Hypothalamus (tissue), 51 donors: Measurements from ENCODE around the gene SEMA4D.
A peak's percentile ranks its signal among the peaks of the same experiment; 100 is the strongest.

Source experiments
- DNase-seq, 51 donors: peaks; one replicate each; lab custom pipeline; 2025; lab: John Stamatoyannopoulos, UW

The SEMA4D gene

DNA sequence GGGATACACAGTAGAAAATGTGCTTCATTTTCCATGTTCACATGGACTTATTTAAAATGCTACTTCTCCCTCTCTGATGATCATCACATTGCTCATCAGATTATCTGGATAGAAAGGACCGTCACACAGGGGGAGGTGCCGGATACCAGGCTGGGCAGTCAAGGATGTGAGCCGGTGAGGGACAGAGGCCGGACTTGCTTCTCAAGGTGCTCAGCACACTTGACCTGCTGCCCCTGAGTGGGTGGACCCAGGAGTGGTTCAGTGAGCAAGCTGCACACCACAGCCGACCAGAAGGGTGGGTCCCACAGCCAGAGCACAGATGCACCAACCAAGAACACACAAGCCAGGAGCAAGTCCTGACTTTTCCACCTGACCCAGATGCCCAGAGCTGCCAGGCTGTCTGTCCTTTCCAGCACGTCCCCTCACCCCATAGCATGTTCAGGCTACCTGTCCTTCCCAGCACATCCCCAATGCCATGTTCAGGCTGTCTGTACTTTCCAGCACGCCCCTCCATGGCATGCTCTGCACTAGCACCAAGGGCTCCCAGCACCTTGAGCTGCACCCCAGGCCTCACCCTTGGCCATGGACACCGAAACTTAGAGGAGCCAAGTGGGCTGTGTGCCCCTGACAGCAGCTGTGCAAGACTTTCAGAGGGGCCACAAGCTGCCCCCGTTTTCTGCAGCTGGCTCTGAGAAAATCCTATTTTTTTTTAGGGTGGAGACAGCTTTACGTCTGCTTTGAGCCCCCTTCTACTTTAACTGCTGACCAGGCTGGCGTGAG lies 101.8 kb downstream of the SEMA4D start:
- no peak for DNase-seq

DNA sequence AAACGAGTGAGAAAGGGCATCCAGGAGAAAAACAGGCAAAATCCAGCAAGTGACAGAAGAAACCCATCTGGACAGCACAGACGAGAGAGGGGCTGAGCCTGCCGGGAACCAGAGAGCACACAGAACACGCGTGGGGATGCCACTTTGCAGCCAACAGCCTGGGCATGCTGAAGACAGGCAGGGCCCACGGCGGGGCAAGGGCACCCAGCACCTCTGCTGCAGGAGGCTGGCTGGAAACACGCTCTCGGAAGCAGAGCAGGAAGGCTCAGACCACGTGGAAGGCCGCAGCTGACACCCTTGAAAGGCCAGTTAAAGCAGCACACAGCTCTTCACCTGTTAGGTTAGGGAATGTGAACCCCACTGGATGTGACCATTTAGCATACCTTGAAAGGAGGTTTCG lies 103.5 kb downstream of the SEMA4D start:
- DNase-seq, result no peak

DNA sequence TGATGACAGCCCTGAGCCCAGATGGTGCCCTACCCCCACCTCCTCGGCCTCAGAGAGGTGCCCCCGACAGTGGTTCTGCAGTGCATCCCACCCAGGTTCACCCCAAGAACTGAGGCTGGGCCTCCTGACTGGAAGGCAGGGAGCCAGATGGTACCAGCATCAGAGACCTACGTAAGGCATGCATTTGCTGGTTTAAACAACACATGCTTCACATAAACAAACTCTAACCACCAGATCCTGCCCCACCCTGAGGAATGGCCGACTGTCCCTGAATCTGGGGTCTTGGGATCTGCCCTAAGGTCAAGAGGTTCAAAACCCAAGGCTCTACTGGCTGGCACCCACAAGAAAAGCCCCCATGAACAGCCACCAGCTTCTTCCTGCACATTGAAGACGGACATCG lies 106.3 kb downstream of the SEMA4D start:
- DNase-seq, result no peak

DNA sequence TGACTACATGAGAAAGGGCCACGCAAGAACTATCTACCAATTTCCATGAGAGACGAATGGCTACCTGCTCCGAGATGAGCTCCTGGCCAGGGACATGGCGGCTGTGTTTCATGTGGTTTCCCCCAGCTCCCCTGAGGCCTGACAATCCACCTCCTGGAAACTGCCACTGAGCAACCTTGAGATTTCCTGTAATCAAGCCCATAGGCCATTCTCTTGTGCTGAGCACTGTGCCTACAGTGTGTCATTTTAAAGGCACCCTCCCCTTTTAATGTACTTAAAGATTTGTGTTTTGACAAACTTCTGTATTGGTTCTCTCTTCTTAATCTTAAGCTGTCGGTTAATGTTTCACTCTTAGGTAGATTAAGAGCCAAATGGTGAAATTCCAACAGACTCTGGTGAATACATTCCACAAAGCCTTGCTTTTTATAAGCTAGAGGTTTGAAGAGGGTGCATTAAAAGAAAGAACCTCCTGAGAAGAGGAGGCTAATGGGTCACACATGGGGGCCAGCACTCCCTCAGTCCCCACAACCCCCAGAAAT lies 107.3 kb downstream of the SEMA4D start:
- no peak for DNase-seq

DNA sequence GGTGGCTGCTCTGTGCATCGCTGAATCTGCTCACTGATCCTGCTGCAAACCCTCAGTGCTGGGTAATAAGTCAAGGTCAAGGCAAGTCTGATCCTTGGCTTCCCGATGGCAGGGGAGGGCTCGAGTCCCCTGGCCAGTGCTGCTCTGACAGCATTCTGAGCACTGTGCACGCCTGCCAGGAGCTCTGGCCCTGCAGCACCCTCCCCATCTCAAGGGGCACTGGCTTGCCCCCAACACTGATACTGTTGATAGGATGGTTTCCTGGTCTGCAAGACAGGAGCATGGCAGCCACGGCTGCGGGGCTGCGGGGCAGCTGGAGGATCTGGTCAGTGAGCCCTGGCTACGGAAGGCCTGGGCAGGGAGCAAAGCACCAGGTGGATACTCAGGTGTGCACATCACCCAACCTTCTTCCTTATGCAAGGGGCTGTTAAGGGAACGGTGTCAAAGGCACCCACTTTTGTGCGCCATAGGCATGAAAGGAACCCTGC lies 107.8 kb downstream of the SEMA4D start:
- no peak for DNase-seq

DNA sequence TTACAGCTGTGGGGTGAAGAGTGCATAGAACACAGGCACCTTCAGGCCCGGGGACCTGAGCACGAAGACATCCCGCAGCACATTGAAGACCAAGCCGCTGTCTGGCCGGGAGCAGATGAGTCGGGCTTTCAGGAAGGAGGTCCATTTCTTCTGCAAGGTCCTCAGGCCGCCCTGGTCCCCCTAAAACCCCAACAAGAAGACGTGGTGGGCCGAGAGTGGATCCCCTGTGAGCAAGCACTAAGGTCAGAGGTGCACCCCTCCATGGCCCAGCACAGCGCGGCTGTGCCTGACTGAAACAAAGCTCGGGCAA lies 109.1 kb downstream of the SEMA4D start:
- no peak for DNase-seq

DNA sequence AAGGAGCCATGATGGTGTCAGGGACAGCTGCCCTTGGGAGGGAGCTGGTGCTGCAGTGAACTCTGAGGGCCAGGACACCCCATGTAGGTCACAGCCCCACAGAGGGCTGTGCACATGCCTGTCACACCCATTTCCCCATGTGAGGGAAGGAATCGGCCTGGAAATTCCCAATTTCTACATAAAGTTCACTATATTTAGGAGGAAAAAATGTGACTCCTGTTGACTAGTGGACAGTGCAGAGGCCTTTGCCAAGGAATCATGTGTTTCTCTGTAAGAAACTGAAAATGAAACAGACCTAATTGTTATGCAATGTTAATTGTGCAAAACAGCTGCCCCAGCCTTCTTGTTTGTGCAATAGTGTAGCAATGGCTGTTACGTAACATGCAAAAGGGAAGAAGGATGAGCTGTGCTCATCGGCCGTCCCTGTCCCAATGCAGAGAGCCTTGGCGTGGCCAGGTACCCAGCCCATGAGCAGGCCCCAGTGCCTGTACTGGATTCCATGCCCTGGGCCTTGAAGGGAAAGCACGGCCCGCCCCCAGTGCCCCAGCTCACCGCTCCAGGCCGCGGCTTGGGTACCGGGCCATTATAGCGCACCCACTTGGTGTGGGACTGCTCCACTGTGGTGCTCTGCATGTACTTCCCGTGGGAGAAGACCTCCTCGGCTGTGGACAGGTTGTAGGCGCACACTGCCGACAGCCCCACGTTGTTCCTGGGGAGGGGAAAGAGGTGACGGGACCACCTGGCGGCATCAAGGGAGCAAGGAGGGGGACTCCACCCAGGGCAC lies 109.6 kb downstream of the SEMA4D start:
- DNase-seq, result peak in 8 of 51 donors; percentile 9 to 58 (median 15)

DNA sequence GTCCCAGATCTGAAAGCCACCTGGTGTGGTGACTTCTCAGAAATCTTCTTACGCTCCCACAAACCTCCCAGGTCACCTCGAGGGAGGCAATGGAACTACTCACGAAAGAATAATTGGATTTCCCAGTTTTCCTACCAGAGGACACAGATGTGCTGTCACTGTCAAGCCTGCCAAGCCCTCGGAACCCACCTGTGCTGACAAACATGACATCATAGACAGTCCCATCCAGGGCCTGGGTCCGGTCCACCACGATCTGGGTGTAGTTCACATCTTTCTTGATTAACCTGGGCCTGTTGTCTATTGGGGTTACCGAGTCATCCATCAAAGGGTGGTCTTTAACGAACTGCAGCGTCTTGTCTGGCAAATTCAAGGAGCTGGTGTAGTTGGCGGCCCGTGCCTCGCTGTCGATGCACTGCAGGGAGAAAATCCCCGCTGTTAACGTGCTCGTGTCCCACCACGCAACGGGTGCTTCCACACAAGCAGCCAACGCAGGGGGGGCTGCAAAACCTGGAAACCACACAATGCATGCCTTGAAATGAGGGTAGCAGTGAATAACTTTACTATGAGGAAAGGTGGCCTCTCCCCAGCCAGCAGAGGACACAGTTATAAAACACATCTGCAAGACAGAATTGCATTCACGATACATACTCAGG lies 110.6 kb downstream of the SEMA4D start:
- DNase-seq, result no peak

DNA sequence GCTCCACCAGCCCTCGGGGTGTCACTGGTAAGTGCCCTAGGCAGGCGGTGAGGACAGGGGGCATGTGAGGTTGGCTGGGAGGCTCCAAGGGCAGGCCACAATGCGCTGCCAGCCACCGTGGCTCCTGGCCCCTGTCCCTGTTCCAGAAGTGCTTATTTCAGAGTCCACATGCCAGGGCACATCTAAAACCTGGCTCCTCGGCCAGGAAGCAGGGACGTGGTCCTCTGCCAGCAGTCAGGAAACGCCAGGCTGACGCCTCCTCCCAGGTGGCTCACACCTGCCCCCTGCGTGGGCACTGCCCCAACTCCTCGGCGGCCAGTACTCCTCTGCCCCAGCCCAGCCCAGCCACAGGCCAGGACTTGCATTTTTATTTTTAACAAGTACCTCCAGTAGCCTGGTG lies 111.1 kb downstream of the SEMA4D start:
- DNase-seq, result peak in 2 of 51 donors; percentile 20 to 21

DNA sequence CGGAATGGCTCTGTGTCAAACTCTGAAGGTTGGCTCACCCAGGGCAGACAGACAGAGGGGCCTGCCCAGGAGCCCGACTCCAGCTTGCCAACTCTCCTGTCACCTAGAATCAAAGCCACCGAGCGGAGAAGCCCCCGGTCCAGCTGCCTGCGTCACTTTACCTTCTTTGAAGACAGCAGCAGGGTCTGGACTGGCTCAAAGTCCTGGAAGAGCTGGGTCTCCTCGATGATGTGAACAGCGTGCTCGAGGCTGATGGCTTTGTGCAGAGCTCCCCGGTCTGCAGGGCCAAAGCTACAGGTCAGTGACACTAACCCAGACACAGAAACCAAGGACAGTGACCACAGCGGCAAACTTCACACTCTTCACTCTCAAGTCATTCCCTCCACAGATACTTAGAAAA lies 111.7 kb downstream of the SEMA4D start:
- DNase-seq, result no peak

DNA sequence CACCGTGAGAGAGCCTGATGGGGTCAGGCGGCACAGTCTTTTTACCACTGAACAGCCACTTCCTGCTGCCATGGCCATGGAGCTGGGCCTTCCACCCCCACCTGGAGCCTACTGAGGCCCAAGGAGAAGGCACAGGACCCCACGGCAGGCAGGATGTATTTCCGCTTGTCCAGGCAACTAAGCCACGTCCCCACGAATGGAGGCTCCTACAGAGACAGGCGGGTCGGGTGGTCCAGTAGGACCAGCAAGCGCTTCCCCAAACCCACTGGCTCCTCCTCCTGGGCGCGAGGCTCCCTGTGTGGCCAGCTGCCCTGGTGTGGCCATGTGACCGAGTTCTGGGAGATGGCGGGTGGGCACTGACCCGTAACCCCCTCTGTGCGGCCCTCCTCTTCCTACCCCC lies 113.1 kb downstream of the SEMA4D start:
- DNase-seq, result no peak

DNA sequence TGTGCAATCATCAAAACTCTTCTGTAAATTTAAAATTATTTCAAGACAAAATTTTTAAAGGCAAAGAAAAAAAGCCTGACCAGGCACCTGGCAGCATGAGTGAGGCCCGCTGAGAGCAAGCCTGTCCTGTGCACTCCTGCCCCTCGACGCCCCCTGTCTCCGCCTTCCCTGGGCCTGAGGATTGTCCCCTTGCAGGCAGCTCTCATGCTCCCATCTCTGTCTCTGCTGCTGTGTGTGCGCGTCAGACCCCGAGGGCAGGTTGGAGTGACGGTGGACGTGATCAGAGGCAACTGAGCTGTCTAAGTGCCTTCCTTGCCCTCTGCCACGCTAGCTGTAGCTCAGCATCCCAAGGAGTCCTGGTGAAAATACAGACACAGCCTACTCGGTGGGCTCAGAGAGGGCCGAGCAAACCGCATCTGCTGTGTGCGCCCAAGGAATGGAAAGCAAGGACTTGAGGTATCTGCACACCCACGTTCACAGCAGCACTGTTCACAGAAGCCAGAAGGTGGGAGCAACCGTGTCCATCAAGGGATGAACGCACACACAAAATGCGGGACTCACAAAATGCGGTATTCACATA lies 114.1 kb downstream of the SEMA4D start:
- no peak for DNase-seq

DNA sequence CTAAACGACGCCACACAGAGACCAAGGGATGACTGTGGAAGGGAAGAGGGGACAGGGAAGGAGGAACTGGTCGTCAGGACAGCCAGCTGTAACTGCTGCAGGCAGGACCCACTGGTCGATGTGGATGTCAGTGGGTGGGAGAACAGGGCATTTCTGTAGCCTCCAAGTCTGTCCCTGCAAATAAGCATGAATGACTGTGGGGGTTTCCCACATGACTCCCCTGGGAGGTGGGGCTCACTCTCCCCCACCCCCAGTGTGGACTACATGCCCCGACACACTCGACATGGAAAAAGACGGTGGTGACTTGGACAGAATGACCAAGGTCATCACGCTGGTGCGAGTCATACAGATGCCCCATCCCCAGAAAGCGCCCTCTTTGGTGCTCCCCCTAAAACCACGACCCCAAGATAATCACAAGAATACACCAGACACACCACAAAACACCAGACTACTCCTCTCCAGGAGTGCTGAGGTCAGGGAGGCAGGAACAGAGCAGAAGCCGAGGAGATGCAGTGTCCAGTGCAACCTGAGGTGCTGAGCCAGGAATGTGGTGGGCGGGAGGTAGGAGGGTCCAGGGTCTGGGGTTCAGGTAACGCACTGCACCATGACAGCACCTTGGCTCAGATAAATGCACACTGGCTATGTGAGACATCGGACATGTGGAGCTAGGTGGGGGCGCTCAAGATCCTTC lies 114.7 kb downstream of the SEMA4D start:
- DNase-seq, result no peak

DNA sequence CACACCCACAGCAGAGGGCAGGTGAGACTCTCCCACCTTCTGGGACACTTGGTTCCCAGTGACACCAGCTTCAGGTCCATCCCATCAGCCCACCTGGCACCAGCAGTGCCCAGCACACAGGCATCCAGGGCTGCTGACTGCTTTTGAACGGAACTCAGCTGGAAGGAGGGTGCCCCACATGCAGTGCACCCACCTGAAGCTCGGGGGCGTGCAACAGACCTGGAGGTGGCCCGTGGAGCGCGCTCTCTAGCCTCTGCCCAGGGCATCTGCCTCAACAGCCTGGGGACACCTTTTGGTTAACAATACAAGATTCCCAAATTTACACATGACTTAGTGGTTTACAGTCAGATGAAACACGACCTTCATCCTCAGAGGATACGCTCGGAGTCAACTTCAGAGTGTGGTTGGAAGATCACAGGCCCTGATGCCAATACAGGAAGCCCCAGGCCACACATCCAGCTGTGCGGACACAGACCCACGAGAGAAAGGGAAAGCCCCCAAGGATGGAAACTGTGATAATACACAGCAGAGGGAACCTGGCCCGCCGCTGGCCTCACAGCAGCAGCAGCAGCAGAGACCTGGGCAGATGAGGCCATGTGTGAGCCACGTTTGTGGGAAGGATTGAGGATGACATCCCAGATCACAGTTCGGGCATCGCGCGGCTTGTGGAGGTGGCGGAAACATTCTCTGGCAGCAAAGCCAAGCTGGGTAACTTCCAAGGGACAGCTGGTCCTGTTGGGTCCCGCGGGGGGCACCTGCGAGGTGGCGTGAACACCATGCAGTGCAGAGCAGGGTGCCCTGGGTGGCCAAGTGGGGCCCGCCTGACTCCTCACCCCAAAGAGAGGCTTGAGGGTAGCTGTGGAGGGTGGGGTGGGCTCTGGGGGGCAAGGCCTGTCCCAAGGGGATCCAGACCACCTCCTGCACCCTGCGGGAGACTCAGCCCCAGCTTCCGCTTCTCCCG lies 115.6 kb downstream of the SEMA4D start:
- DNase-seq, result no peak

DNA sequence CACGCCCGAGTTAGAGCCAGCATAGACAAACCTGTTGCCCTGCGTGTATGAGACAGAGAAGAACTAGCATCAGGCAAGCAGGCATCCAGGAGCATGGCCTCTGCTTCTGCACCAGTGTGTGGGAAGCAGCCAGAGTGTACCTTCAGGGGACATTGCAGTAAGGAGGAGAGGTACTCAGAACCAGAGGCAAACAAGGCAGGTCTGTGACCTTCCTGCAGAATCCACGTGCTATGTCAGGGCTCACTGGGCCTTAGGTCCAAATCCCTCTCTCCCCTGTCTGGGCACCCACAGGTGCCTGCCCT lies 116.7 kb downstream of the SEMA4D start:
- no peak for DNase-seq

DNA sequence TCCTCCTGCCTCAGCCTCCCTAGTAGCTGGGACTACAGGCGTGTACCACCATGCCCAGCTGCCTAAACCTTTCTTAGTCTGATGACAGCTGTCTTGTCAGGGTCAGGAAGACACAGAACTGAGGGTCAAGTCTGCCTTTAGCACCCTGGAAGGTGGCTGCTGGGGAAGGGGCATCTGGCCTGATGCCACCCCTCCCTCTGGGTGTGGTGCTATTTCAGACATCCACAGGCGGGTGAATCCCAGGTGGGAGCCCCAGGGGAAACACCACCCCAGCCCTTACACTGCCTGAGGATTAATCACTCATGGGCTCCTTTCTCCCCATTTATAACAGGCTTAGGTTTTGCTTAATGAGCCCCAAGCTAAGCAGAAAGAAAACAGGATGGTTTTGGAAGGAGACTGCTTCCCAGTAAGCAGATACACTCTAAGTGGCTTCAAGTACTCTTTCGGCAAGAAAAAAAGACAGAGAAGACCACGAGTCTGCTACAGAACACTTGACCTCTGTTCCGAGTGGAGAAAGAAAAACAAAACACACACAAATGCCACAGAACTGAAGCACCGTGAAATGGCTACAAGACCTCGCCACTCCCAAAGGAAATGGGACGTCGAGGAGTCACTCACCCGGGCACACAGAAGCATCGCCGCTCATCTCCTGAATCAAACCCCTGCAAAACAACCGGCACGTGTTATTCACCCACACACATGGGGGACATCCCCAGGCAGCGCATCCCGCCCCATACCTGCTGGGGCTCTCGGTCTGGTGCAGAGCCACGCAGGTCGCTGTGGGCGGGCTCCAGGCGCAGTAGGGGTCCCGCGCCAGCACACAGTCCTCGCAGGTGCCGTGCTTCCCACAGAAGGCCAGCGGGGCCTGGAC lies 117.2 kb downstream of the SEMA4D start:
- no peak for DNase-seq

DNA sequence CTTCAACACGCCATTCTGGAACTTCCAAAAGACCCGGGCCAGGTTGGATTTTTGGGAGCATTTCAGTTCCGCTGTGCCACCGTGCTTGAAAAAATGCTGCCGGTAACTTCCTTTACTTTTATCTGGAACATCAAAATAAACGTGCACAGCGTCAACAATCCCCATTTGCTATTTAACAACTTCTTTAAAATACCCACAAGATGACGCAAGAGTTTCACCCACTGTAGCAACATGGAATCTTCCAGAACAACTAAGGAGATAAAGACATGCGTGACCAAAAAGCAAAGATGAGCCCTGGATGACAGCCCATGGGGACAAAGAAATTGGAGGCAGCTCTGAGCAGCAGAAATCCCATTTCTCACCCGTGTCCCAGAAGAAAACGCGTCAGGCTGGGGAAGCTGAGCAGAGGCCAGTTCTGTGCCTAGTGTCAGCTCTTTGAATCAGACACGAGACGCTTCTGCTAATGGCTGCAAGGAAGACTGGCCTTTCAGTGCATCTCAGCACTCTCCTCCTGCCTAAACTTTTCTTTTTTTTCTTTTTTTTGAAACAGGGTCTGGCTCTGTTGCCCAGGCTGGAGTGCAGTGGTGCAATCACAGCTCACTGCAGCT lies 118.3 kb downstream of the SEMA4D start:
- no peak for DNase-seq

DNA sequence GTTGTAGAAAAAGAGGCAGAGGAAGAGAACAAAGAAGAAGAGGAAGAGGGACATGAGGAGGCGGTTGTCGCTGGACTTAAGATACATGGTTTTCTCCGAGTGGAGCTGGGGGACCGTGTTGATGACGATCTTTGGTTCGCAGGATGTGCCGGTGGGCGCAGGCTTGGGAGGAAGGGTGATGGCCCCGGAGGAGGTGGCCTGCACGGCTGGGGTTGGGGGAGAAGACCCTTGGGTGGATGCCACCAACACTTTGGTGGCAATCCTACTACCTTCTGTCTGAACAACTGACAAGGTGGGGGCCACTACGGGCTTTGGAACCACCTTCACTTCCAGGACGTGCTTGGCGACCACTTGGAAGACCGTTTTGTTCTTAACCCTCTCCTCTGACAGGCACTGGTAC lies 118.9 kb downstream of the SEMA4D start:
- no peak for DNase-seq
